Stimulated activated CD8-positive, alpha-beta memory T cell treated with anti-CD3 and anti-CD28 coated beads, Interleukin-7, amount 100 ng/mL, for 4 hours (primary cell): ENCODE measurements around the gene KCNIP1.

Experiments used
- DNase-seq, 2 donors: peaks; one replicate each; pipeline ENCODE4 v3.0.0-alpha.2; 2020; ENCODE audit warnings: low read depth in 2 of 2

Gene KCNIP1

DNA sequence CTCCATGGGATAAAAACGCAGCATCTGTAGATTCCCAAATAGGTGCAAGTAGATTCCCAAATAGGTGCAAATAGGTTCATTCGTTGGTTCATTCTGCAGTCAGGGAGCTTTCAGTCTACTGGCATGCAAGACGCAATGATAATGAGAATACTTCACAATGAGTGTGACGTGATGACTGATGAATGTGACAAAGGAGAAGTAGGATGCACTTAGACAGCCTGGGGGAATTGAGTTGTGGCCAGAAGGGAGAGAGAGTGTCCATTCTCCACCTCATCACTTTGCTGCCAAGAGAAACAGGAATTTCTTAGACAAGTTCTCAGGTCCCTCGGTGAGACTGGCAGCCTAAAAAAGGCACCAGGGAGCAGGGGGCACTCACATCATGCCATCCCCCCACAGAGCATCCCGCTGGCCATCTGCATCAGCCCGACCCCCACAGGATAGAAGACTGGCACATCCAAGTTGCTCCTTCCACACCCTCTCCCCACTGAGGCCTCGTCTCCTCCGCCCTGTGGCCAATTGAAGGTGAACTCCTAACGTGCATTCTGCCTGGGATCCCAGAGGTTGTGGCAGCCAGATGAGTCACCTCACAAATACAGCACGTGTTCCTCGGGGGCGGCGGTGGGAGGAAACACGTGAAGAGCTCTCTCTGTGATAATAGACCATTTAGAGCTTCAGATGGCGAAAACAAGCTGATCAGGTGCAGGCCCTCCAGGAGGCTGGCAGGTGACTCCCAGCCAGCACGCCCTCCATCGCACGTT lies 19.9 kb upstream of the KCNIP1 start:
- DNase-seq, result no peak

- no peak for DNase-seq
These were observed 19.4 kb upstream of the KCNIP1 start for GRCh38 chr5:170484459-170484831.

- no peak for DNase-seq
These were observed 18.8 kb upstream of the KCNIP1 start for GRCh38 chr5:170484847-170485615.

DNA sequence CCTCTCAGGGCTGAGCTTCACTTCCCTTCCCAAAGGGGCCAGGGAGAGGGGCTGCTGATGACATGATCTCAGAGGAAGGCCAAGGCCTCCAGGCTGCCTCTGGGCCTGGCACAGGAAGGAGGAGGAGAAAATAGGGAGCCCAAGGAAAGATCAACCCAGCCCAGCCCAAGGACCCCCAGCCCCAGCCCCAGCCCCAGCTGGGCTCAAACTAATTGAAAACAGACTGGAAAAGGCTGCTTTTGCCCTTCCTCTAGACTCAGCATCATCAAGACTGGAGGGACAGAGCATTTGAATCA lies 18.3 kb upstream of the KCNIP1 start:
- no peak for DNase-seq

DNA sequence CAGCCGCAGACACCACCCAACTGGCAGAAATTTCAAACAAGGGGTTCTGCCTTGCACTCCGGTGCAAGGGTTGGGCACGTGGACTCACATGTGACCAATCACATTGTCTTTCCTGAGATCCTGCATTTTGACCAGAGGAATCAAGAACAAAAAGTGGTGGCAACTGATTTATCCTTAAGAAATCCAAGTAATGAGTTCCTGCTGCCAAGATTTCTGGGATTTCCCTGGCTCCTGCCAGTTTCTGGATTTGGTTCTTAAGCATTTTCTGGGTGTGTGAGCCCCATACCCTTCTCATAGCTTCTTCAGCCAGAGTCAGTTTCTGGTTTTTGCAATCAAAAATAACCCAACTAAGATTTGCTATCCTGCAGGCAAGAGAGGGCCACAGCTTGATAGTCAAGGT lies 17.4 kb upstream of the KCNIP1 start:
- no peak for DNase-seq

GRCh38 chr5:170488570-170488969 lies 15.2 kb upstream of the KCNIP1 start:
- no peak for DNase-seq

- DNase-seq, result no peak
These were observed 14.6 kb upstream of the KCNIP1 start for GRCh38 chr5:170489199-170489598.

- DNase-seq, result no peak
These were observed 13.4 kb upstream of the KCNIP1 start for GRCh38 chr5:170490381-170490780.

DNA sequence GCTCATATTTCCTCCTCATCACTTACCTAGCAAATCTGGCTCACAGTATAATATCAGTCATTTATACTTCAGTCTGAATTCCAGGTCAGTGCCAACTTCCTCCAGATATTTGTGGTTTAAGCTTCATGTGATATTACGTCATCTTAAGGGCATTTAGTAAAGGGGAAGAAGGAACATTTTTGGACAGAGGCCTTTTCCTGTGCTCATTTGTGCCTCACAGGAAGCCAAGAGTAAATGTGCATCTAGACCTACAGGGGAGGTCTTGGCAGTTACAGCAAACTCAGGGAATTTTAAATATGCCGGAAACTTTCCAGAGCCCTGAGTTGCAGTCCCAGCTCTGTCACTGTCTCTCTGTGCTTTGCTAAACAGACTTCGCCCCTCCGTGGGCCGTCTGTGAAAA lies 12.3 kb upstream of the KCNIP1 start:
- no peak for DNase-seq

DNA sequence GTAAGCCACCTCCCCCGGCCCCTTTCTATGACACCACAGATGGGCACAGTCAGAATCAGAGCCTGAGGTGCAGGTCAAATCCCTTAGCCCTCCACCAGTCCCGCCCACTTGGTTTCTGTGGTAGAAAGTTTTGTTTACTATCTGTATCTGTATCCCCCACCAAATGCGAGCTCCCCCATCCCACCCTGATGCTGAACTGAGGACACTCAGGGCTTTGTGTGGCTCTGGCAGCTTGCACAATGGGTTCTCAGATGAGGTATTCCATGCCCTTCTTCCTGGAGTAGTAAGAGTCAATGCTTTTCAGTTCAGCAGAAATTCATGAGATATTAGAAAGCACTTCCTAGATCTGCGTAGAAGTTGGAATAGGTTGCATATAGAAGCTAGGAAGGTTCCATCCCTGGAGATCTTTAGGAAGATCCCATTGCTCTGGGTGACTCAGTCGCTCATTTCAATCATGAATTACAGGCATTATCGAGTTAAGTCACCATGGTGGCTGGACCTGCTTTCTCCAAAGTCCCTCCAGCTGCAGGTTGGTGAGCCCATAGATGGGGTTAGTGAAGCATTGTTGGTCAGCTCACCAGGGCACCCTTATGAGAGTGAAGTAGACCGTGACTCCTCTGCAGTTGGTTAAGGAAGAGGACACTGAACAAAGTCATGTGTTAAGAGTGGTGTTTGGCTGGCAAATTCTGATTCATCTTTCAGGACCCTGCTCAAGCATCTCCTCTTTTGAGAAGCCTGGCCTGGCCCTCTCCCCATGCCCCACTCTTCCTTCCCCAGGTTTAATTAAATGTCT lies 10.6 kb upstream of the KCNIP1 start:
- no peak for DNase-seq

- DNase-seq, result no peak
These were observed 9.8 kb upstream of the KCNIP1 start for GRCh38 chr5:170494041-170494440.

DNA sequence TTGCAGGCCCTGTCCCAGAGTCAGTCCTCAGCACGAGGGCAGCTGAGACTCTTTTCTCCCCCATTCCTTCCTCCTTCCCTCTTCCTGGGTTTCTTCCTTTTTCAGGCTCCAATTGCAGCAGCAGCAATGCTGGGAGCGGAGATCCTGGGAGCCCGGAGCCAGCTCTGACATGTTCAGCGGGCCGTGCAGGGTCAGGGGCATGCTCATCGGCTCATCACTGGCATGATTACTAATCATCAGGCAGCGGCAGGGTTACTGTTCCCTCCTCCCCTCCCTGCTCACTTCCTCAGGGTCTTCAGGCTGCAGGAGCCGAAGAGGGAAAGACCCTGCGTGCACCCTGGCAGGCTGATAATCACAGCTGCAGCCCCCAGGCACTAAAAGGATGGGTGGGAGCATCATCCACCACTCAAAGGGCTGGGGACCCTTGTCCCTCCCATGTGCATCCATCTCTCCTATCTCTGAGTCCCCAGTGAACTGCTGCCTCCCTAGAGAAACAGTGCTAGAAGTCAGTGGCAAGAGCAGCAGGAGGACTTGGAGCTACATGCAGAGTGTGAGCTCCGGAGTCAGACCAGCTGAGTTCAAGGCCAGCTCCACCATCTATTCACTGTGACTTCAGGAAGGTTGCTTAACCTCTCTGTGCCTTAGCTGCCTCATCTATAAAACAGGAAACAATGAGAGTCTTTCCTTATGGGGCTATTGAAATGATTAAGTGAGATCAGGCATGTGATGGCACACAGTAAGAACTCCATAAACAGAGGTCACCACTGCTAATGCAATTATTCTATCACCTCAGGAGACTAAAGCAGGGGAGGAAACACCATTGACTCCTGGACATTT lies 7.8 kb upstream of the KCNIP1 start:
- DNase-seq, result no peak

- no peak for DNase-seq
These were observed 7.2 kb upstream of the KCNIP1 start for GRCh38 chr5:170496662-170497028.

GRCh38 chr5:170497311-170498038 lies 6.3 kb upstream of the KCNIP1 start:
- no peak for DNase-seq

GRCh38 chr5:170498811-170499351 lies 4.9 kb upstream of the KCNIP1 start:
- no peak for DNase-seq

DNA sequence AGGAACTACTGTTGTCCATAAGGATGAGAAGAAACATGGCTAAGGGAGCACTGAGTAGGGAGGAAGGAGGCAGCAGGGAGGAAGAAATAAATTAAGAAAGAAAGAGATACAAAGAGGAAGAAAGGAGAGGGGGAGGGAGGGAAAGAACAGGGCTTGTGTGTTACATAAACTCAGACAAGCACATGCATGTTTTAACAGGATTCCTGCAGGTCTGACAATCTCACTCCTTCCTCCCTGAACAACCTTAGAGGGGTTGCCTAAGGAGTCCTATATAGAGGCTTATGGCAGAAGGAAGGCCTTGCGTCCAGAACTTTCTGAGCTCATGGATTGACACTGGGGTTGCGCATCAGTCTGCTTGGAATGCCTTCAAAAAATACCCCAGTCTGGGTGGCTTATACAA lies 4.2 kb upstream of the KCNIP1 start:
- DNase-seq, result no peak

DNA sequence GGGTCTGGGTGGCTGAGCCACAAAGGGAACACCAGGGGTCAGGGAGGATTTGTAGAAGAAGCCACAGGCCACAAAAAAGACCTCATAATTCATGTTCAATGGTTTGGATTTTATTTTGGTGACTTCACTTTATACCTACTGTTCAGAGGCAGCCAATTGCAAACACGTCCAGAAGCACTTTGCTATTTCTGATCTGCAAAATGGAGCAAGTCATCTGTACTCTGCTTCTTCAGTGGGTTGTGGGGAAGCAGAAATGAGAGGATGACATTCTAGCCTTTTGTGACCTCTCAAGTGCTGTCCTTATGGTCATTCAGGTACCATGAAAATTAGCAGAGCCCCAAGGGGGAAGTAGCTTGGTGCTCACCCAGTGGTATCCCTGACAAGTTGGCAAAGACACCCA lies 2.5 kb upstream of the KCNIP1 start:
- no peak for DNase-seq

- no peak for DNase-seq
These were observed 1.9 kb upstream of the KCNIP1 start for GRCh38 chr5:170501931-170502330.

- no peak for DNase-seq
These were observed 921 bp downstream of the KCNIP1 start for GRCh38 chr5:170504616-170505266.

GRCh38 chr5:170508036-170508435 lies 4.2 kb downstream of the KCNIP1 start:
- no peak for DNase-seq
